IPS DF 6.9 (cell line): ENCODE measurements around the gene PIAS4.

Experiments used
- DNase-seq: peaks from one replicate; pipeline ENCODE4 v3.0.0-alpha.2; 2013; ENCODE audit warnings: low read depth, low spot score
- H3K27ac ChIP-seq: one replicate; pipeline ENCODE4 v1.5.1; 2013; ENCODE audit warnings: low read length, control low read depth
- H3K27me3 ChIP-seq: 2 replicates; pipeline ENCODE4 v1.6.1; 2013; ENCODE audit warnings: mild to moderate bottlenecking, low read length; ENCODE audit not compliant: control insufficient read depth, insufficient read depth
- H3K36me3 ChIP-seq: 2 replicates; pipeline ENCODE4 v1.6.1; 2013; ENCODE audit warnings: low read length; ENCODE audit not compliant: control insufficient read depth, insufficient read depth
- H3K4me1 ChIP-seq: 2 replicates; pipeline ENCODE4 v1.6.1; 2013; ENCODE audit warnings: low read length; ENCODE audit not compliant: control insufficient read depth, insufficient read depth
- H3K4me3 ChIP-seq: 2 replicates; pipeline ENCODE4 v1.5.1; 2013; ENCODE audit warnings: mild to moderate bottlenecking, low read length
- H3K9me3 ChIP-seq: 2 replicates; pipeline ENCODE4 v1.6.1; 2013; ENCODE audit warnings: low read length, inconsistent platforms; ENCODE audit not compliant: control insufficient read depth, insufficient read depth
- WGBS: extraction: QIAGEN DNeasy Blood & Tissue Kit; methylation state at CpG from one replicate; pipeline ENCODE4 v1.1.7; 2013; ENCODE audit warnings: mixed read lengths, missing lambda C conversion rate; ENCODE audit not compliant: insufficient read length, insufficient coverage; 5-methylcytosine and 5-hydroxymethylcytosine counted together

PIAS4 gene

DNA sequence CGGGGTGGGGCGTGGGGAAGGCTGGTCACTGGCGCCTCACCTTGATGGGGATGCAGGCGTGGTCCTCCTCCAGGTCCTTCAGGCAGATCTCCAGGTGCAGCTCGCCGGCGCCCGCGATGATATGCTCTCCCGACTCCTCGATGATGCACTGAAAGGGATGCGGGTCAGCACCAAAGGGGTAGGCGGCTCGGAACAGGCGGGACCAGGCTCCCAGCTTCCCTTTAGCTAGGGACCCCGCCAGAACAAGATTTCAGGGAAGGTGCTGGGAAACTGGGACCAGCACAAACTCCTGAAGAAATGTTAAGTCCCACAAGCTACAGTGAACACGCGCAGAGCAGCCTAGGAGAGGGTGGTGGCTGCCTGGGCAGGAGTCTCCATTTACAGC is 28.3 kb upstream of the PIAS4 start:
- WGBS: no CpG with 5 or more reads among the region's 18 CpGs

DNA sequence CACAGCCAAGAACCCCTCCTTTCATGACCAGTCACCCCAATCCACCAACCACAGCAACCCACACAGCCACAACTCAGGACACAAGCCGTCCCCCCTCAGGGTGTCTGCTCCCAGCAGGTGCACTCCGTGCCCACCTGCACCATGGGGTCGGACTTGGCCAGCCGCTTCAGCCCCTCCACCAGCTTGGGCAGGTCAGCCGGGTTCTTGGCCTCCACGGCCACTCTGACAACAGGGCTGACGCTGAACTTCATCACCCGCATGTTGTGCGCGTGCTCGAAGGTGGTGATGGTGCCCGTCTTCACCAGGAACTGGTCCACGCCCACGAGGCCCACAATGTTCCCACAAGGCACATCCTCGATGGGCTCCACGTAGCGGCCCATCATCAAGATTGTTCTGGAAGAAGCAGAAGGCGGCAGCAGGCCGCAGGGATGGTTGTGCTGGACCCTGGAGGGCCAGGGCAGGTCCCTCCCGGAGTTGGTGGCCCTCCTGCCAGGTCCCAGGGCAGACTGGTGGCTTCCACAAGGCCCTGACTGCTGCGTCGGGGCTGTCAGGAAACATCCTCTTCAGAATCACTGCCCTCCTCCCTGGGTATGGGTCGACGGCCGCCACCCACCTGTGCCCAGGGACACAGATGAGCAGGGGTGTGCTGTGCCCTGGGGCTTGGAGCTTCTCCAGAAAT is 27.7 kb upstream of the PIAS4 start:
- Histone ChIP-seq H3K9me3 (no peaks in the 10 kb centered on the region), H3K36me3 (peaks cover 86% of the 10 kb centered on the region), H3K27ac (no peak overlapping the region), H3K4me1 (peaks cover 2% of the 10 kb centered on the region; the same call in 1 of the 2 replicates), H3K27me3 (no peaks in the 10 kb centered on the region), H3K4me3 (no peak overlapping the region)
- no peak for DNase-seq
- no CpG with 5 or more reads among the region's 25 CpGs for WGBS

More for the DNA sequence above, 28.3 kb upstream of the PIAS4 start:
- Histone ChIP-seq H3K36me3 (peaks cover 86% of the 10 kb centered on the region), H3K4me1 (peaks cover 2% of the 10 kb centered on the region; the same call in 1 of the 2 replicates), H3K4me3 (no peak overlapping the region), H3K9me3 (no peaks in the 10 kb centered on the region), H3K27me3 (no peaks in the 10 kb centered on the region), H3K27ac (no peak overlapping the region)
- DNase-seq: no peak

GRCh38 chr19:3980353-3981251 is 26.9 kb upstream of the PIAS4 start:
- Histone ChIP-seq H3K27ac (no peak overlapping the region), H3K36me3 (peaks cover 82% of the 10 kb centered on the region), H3K27me3 (no peaks in the 10 kb centered on the region), H3K4me3 (no peak overlapping the region), H3K4me1 (peaks cover 2% of the 10 kb centered on the region; the same call in 1 of the 2 replicates), H3K9me3 (no peaks in the 10 kb centered on the region)
- no CpG with 5 or more reads among the region's 31 CpGs for WGBS
- no peak for DNase-seq

DNA sequence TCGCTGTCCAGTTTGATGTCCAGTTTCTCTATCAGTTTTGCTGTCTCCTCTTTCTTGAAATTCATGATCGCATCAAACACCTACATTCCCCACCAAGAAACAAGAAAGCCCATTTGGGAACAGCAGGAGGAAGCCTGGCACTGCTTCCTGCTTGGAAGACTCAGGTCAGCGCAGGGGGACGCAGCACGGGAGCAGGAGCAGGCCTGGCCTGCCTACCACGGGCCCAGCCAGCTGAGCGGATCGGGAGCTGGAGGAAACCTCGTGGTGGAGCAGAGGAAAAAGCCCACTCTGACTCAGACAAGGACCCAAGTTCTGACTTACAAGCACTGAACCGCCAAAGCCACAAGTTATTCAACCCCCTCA is 26.2 kb upstream of the PIAS4 start:
- no CpG with 5 or more reads among the region's 10 CpGs for WGBS
- Histone ChIP-seq H3K4me1 (peaks cover 2% of the 10 kb centered on the region), H3K27me3 (no peaks in the 10 kb centered on the region), H3K27ac (no peak overlapping the region), H3K4me3 (no peak overlapping the region), H3K36me3 (peaks cover 75% of the 10 kb centered on the region), H3K9me3 (no peaks in the 10 kb centered on the region)
- no peak for DNase-seq

- Histone ChIP-seq H3K36me3 (peaks cover 68% of the 10 kb centered on the region), H3K27me3 (no peaks in the 10 kb centered on the region), H3K27ac (no peak overlapping the region), H3K9me3 (no peaks in the 10 kb centered on the region), H3K4me3 (no peak overlapping the region), H3K4me1 (peaks cover 2% of the 10 kb centered on the region)
- DNase-seq: no peak
- no CpG with 5 or more reads among the region's 39 CpGs for WGBS
Observed at GRCh38 chr19:3981736-3982681, 25.5 kb upstream of the PIAS4 start.

DNA sequence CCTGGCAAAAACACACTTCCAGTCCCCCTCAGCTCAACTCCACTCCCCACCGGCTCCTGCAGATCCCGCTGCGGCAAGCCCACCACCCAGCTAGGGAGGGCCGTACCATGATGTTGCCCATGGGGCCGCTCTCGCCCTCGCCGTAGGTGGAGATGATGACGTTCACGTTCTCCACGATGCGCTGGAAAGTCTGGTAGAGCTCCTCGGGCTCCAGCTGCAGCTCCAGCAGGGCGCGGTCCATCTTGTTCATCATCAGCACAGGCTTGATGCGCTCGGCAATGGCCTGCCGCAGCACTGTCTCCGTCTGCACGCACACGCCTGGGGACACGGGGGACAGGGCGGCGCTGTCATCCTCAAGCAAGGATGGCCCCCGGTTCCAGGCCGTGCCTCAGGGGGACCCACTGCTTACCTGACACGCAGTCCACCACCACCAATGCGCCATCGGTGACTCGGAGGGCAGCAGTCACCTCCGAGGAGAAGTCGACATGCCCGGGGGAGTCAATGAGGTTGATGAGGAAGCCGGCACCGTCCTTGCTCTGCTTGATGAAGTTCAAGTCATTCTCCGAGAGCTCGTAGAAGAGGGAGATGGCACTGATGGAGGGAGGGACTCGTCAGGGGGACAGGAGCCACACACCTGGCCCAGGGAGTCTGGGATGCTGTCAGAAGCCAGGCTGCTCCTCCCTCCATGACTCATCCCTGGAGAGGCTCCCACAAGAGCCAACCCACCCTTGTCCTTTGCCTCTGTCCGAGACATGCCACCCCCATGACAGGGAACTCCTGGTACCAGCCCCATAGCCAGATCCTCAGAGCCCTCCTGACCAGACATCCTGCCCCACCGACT is 24.6 kb upstream of the PIAS4 start:
- Histone ChIP-seq H3K27me3 (no peaks in the 10 kb centered on the region), H3K4me1 (peaks cover 2% of the 10 kb centered on the region), H3K9me3 (no peaks in the 10 kb centered on the region), H3K27ac (no peak overlapping the region), H3K4me3 (no peak overlapping the region), H3K36me3 (peaks cover 59% of the 10 kb centered on the region)
- no CpG with 5 or more reads among the region's 40 CpGs for WGBS
- DNase-seq: no peak

DNA sequence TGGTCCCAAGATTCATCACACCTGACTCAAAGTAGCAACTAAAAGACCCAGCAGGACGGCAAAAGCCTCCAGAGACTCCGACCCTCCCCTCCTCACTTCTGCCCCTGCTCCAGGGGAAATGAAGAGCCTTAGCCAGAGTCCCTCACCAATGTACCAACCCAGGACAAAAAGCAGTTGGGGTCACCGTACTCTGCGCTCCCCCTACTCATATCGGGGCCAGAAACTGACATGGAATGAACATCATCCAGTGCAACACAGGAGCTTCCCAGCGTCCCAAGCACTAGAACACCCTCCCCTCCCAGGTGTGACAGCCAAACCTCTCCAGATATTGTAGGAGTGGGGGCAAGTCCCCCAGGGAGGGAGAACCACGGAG is 24.0 kb upstream of the PIAS4 start:
- Histone ChIP-seq H3K4me1 (peaks cover 2% of the 10 kb centered on the region), H3K4me3 (no peak overlapping the region; the same call in 1 of the 2 replicates), H3K36me3 (peaks cover 55% of the 10 kb centered on the region), H3K27ac (no peak overlapping the region), H3K27me3 (no peaks in the 10 kb centered on the region), H3K9me3 (no peaks in the 10 kb centered on the region)
- no peak for DNase-seq
- no CpG with 5 or more reads among the region's 7 CpGs for WGBS

- Histone ChIP-seq H3K9me3 (no peaks in the 10 kb centered on the region), H3K27ac (no peak overlapping the region), H3K4me1 (peaks cover 2% of the 10 kb centered on the region), H3K36me3 (peaks cover 52% of the 10 kb centered on the region), H3K27me3 (no peaks in the 10 kb centered on the region), H3K4me3 (peak overlapping the region; percentile 100; the same call in 1 of the 2 replicates)
- no CpG with 5 or more reads among the region's 30 CpGs for WGBS
- DNase-seq: no peak
Observed at GRCh38 chr19:3983936-3984583, 23.5 kb upstream of the PIAS4 start.

- Histone ChIP-seq H3K27ac (no peak overlapping the region), H3K9me3 (no peaks in the 10 kb centered on the region), H3K4me3 (peak overlapping the region; percentile 100), H3K4me1 (peaks cover 2% of the 10 kb centered on the region), H3K27me3 (no peaks in the 10 kb centered on the region), H3K36me3 (peaks cover 47% of the 10 kb centered on the region)
- no peak for DNase-seq
- WGBS: no CpG with 5 or more reads among the region's 10 CpGs
Observed at GRCh38 chr19:3984584-3984907, 23.0 kb upstream of the PIAS4 start.
